HG03558 (cell line): ENCODE measurements around the gene RBM19.
A peak's percentile ranks its signal among the peaks of the same experiment; 100 is the strongest.

Source experiments
- ATAC-seq: cut with Tn5 transposase; IDR thresholded peaks from one replicate; pipeline ENCODE4 v1.9.1; 2021; ENCODE audit warnings: moderate number of reproducible peaks; ENCODE audit not compliant: unreplicated experiment; ENCODE audit errors: extremely low read depth

Gene RBM19

DNA sequence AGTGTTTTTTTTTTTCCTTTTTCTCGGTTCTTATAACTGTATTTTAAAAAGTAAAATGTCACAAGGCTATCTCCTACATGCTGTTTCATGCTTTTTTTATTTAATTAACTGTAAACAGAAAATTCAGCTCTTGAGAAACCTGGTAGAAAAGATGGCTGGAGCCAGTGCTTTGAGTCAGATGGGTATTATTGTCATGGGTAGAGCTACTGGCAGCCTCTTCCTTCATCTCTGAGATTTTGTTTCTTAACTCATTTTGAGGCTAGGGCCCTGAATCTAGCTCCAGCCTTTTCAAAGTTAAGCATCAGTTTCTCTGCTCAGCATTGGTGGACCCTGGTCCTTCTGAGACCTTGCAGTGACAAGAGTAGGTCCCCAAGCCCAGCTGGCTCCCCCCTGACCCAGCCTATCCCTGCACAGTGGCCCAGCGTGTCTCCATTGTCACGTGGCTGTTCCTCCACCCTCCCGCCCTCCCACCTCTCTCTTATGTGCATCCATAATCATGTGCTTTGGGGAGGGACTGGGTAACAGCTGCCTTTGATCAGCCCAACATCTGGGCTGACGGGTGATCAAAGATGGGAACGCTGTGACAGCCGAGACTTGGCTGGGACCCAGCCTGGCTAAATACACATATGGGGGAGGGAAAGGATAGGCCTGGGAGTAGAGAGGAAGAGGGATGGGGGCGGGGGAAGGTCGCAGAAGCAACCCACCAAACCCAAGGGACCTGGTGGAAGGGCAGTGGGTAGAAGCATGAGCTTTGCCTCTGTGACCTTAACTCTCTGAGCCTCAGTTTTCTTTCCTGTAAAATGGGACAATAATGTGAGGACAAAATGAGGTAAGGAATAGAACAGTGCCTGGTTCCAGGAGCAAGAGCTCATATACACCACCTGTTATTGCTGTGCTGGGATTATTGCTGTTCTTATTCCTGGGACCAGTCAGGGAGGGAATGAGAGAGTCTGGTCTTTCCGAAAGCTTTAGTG, 24.4 kb upstream of the RBM19 start:
- no peak for ATAC-seq

DNA sequence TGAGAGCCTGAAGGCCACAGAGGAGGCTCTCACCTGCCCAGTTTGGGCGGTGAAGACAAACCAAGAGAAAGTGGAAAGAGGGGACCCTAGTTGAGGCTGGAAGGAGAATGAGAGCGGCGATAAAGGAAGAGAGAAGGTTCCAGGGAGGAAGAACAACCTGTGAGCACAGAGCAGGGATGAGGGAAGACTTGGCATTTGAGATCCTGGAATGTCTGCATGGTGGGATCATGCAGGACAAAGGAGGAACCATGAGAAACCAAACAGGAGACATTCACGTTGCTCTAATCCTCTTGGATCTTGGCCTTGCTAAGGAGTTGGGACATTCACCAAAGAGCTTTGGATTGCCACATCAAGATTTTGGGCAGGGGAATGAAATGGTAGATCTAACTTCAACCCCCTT, 22.9 kb upstream of the RBM19 start:
- ATAC-seq: no peak

DNA sequence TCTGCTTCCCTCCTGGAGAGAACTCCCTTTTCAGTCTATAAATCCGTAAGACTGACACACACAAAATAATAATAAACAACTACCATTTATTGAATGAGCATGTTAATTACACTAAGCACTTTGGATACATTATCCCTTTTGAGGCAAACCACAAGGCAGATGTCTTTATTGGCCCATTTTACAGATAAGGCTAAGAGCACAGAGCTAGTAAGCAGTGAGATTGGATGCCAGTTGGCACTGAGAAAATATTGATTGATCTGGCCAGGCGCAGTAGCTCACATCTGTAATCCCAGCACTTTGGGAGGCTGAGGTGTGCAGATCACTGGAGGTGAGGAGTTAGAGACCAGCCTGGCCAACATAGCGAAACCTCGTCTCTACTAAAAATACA, 21.9 kb upstream of the RBM19 start:
- ATAC-seq: no peak

DNA sequence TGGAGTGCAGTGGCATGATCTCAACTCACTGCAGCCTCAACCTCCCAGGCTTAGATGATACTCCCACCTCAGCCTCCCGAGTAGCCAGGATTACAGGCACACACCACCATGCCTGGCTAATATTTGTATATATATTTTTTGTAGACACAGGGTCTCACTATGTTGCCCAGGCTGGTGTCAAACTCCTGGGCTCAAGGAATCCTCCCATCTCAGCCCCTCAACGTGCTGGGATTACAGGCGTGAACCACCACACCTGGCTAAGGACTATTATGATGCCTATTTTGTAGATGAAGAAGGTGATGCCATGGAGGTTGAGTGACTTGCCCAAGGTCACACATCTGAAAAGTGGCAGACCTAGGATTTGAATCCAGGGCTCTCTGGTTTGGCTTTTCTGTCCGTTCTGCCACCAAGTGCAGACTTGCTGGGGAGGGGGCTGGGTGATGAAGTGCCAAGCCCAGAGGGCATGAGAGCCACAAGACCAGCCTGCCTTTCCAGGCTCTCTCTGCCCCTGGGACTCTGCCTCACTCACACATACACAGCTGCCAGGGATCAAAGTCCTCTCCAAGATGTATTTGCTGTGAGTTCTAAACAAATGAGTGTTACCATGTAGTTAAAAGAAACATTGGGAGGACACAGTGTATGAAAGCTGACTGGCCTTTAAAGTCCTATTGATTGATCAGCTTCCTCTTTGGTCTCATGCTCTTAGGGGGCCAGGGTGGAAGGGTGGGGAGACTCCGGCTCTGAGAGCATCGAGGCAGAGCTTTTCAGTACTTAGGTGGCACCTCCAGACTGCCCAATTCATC, 21.3 kb upstream of the RBM19 start:
- no peak for ATAC-seq

DNA sequence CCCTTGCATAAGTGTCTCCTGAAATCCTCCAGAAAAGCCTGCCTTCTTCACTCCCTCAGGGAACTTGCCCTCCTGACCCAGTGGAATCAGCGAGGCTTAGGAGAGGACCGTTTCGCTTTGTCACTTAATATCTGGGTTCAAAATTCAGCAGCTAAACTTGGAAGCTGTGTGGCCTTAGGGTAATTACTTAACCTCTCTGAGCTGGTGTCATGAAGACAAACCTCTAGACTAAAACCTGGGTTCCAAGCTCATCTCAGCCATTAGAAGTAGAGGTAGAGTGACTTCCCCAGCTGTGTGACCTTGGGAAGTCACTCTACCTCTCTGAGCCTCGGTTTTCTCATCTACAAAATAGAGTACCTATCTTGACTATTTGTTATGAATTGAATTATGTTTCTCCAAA, 18.3 kb upstream of the RBM19 start:
- no peak for ATAC-seq

DNA sequence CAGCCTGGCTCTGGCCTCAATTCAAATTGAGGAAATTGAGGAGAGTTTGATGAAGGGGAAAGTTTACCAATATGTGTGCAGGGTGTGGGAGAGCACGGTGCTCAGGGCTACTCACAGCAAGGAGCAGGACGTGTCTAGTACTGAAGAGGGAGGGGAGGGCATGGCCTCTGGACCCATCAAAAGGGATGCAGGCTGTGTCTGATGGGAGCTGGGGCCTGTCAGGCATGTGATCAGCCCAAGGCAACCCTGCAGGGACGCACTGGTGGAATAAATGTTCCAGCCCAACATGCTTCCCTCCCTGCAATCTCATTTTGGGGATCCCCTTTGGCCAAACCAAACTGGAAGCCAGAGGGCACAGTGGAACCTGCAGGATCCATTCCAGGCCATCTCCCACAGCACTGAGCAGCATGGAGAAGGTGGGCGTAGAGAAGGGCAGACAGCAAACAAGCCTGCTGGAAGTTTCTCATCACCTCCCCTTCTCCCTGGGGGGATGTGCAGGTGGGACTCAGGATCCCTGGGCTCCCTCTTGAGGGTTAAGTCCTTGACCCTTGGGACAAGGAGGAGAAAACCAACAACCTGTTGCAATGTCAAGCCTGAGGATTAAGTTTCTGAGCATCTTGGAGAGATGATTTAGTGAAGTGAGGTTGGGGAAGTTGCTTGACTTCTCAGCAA, 17.8 kb upstream of the RBM19 start:
- ATAC-seq: no peak

DNA sequence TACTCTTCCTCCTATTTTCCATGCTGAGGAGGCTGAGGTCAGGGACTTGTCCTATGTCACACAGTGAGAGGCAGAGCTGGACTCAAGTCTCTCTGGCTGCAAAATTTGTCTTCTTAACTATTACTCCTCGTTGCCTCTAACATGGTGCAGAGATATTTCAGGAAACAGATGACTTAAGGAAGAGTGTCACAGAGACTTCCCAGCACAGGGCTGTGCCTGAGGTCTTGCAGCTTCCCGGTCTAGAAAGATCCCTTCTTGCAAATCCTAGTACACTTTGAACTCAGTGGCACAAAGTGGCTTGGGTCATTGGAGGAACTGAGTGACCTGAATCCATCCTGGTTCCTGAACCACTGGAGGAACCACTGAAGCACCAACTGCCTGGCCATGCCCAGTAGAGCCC, 17.1 kb upstream of the RBM19 start:
- no peak for ATAC-seq

DNA sequence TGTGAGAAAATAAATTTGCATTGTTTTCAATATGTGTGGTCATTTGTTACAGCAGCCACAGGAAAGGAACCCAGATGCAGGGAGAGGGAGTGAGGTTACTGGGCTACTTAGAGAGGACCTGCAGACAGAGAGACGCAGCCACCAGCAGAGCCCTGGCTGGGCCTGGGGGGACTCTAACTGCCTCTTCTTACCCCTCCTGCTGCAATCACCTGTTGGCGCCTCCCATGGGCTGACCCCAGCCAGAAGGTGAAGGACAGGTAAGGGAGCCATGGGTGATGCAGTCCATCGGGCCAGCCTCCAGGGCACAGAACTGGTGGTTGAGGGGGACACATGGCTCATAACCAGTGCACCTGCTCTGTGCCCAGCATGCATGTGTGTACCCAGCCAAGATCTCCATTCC, 15.8 kb upstream of the RBM19 start:
- no peak for ATAC-seq

DNA sequence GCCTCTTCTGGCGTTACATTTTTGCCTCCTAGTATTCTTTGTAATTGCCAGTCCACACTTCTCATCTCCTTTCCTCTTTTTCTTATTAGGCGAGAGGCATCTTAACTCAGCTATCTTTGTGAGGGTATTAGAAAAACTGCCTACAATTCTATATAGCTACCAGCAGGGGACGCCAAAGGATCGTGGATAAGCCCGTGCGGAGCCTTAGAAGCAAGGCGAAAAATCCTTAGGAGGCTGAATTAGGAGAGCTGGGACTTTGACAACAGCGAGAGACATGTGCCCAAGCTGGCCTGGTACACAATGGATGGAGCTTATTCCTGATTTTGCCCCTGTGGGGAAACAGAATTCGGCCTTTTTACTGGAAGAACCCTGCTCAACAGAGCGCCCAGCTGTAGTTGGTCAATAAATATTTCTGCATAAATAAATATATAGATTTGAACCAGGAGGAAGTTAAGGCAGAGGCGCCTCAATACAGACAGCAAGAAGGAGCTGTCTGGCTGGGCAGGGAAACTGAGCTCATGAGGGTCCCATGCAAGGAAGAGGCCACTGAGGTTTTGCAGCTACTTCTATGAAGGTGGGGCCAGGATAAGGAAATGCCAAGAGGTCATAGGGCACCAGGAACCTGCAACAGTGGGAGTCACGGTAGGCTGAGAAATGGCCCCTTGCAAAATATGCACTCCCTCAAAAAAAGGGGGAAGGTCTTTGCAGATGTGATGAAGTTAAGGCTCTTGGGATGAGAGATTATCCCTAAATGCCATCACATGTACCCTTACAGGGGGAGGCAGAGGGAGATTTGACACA, 14.6 kb upstream of the RBM19 start:
- no peak for ATAC-seq

DNA sequence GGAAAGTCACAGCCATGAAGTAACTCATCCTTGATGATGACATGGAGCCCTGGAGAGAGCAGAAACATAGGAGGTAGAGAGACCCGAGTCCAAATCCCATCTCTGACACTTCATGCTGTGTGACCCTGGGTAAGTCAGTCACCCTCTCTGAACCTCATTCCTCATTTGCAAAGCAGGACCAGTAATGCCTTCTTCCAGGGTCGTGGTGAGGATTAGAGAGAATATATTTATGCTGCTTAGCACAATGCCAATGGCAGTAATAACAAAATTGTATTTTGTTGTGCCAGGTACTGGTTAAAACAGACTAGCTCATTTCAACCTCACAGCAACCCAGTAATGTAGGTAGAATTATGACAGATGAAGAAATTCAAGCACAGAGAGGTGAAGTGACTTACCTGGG, 13.9 kb upstream of the RBM19 start:
- no peak for ATAC-seq

DNA sequence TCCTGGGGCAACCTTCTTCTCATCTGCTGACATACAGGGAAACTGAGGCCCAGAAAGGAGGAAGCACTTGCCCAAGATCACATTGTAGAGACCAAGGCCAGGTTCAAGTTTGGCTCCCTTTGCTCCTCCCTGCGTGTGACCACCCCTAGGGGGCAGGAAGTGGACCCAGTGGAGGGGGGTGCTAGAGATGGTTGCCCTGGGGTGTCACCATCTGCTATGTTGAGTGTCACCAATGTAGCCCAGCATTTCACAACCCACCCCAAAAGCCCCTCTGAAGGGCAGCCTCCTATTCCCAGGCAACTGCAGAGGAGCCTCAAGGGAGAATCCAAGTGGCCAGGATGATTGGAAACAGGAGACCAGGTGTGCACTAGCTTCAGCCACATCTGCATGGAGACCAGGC, 12.0 kb upstream of the RBM19 start:
- ATAC-seq: no peak

DNA sequence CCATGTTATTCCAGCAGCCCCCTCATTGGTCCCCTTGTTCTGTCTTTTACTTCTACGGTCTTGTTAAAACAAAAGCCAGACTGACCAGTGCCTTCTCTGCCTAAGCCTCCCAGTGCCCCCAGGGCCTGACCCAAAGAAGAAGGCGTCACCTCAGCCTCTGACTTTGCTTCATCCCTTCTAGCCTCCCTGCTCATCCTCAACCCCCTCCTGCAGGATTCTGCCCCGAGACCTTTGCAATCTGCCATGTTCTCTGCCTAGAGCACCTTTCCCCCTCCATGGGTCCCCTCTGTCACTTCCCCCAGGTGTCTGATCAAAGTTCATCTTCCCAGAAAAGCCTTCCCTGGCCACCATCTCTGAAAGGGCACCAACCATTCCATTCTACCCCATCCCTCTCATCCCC, 7.9 kb upstream of the RBM19 start:
- ATAC-seq: no peak

DNA sequence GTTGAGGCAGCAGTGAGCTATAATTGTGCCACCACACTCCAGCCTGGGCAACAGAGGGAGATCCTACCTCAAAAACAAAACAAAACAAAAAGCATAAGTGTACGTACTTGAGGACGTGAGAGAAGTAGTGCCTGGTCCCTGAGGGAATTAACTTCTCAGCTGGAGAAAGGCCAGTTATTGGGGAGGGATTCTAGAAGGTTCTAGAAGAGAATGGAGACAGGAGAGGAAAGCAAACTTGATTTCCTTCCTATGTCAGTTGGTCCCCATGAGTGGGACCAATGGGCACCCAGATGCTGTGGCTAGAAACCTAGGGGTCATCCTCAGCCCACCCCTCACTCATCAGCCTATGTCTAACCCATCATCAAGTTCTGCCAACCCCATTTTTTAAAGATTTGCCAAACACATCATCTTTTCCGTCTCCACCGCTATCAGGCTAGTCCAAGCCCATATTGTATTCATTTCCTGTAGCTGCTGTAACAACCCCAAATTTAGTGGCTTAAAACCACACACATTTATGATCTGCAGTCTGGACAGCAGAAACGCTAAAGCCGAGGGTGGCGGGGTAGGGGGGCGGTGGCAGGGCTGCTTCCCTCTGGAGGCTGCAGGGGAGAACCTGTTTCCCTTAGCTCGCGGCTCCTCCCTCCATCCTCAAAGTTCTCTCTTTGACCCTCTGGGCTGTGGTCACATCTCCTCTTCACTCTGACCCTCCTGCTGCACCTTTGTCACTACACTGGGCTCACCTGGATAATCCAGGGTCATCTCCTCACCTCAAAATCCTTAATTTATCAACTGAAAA, 7.2 kb upstream of the RBM19 start:
- no peak for ATAC-seq

DNA sequence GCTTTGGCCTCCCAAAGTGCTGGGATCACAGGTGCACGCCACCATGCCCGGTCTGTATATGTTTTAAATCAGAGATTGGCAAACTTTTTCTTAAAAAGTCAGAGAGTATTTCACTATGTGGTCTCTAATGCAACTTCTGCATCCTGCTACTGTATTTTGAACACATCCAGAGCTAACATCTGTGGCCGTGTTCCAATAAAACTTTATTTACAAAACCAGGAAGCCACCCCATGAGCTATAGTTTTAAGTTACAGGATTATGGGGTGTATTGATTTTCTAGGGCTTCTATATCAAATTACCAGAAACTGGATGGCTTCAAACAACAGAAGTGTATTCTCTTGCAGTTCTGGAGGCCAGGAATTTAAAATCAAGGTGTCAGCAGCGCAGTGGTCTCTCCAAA, 5.3 kb upstream of the RBM19 start:
- no peak for ATAC-seq

DNA sequence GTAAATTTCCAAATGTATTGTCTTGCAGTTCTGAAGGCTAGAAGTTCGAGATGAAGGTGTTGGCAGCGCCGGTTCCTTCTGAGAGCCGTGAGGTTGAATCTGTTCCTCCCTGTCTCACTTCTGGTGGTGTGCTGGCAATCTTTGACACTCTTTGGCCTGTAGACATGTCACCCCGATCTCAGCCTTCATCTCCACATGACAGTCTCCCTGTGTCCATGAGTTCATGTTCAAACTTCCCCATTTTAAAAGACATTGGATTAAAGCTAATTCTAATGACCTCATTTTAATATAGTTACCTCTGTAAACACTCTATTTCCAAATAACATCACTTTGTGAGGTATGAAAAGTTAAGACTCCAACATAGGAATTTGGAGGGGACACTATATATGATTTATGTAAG, 4.1 kb upstream of the RBM19 start:
- no peak for ATAC-seq

DNA sequence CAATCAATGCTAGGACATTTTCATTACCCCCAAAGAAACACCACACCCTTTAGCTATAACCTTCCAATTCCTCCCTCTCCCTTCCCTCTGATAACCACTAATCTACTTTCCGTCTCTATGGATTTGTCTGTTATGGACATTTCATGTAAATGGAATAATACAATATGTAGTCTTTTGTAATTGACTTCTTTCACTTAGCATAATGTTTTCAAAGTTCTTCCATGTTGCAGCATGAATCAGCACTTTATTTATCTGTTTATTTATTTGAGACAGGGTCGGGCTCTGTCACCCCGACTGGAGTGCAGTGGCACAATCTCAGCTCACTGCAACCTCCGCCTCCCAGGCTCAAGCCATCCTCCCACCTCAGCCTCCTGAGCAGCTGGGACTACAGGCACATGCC, 1.2 kb upstream of the RBM19 start:
- ATAC-seq: no peak

DNA sequence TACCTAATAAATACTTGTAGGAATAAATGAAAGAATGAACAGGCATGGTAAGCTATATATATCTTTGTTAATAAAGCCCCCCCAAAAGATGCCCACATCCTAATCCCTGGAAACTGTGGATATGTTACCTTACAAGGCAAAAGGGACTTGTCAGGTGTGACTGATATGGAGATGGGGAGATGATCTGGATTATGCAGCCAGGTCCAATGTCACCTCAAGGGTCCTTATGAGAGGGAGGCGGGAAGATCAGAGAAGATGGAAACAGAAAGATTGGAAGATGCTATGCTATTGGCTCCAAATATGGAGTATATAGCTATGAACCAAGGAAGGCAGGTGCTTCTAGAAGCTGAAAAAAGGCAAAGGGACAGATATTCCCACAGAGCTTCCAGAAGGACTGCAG, 3.4 kb downstream of the RBM19 start:
- no peak for ATAC-seq

DNA sequence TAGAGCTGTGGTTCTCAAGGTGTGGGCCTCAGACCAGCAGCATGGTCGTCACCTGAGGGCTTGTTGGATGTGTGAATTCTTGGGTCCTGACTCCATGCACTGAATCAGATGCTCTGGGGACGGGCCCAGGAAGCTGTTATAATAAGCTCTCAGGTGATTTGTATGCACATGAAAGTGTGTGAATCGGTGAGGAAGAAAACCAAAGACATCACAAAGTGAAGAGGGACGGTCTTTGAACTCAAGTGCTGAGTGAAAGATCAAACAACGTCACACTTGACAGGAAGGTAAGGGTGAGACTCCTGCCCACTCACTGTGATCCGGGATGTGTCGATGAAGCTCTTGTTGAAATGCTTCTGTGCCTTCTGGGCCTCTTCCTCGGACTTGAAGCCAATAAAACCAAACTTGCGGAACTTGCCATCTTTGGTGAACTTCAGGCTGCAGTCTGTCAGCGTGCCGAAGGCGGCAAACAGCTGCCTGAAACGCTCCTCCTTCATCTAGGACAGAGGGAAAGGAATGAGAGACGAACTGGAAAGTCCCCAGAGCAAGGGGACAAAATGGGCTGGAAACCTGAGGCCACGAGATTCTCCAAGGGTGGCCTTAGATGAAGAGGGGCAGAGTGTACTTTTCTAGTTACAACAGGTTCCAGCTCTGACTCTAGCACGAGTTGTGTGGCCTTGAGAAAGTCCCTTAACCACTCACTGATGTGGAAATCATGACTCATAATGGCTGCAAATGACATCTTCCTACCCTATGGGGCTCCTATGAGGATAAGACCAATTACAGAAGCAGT, 4.0 kb downstream of the RBM19 start:
- peak; percentile 31 for ATAC-seq

DNA sequence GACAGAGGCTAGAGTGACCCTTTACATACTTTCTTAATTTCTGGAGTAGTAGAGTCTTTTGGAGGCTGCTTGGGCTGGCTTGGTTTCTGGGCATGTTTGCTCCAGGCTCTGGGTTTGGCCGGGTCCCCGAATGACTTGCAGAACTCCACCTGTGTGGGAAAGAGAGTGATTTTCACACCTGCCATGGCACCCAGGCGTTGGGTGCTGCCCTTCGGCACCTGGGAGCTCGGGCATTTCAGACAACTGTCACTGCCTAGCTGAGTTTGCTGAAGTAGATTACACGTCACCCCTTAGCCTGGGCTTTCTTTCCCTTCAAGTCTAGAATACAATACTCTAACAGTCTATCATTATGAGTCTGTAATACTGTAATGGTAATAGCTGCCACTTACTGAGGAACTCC, 6.1 kb downstream of the RBM19 start:
- ATAC-seq: no peak
